ENCODE measurements around the gene HNRNPK. TPM values are rescaled to one million over a fixed set of nuclear protein-coding genes. Genes with fewer than 3 reads are reported as not detected.
"Not testable (repeated sequence)": the region's sequence is repeated elsewhere in the genome, so short reads cannot be mapped to it uniquely, and the experiment has no call there.

Gene HNRNPK
- total RNA-seq, 1 experiment from 2014 or later, result 723 TPM

DNA sequence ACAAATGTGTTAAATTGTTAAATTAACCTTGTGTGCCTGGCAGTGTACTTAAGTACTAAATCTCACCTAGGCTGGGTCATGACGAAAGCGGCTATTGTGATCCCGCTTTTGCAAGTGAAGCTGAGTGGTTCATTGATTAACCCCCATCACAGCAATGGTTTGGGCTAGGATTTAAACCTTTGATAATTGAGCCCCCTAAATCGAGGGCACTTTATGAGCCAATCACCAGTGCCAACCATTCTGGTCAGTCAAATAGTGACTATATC lies 22.8 kb downstream of the HNRNPK start:
- peak overlapping the region; percentile 79 for H3K4me3 Mint-ChIP-seq
- ChIA-PET POLR2A (interaction anchor here (1.6 kb wide), 1 partner anchor 36 kb away, joined by 4 read pairs; the partner anchor contains the start of gene KIF27), CTCF (interaction anchor here (1.1 kb wide), 1 partner anchor 36 kb away, joined by 4 read pairs; the partner anchor contains the start of gene KIF27)
- ATAC-seq (no peak), DNase-seq (ENCODE audit: low spot score) (no peak)
- TF ChIP-seq NFYB (CRISPR knock-in tag; conservative IDR thresholded peaks at IDR 0.05; ENCODE audit: low read depth) (no peak), ZNF317 (CRISPR knock-in tag; IDR thresholded peaks at IDR 0.05; ENCODE audit: borderline replicate concordance, low read depth) (no peak), NR1H2 (CRISPR knock-in tag; IDR thresholded peaks at IDR 0.05) (no peak)
- peaks cover 14% of the 10 kb centered on the region for H3K4me1 Mint-ChIP-seq
- H3K36me3 Mint-ChIP-seq, result 0 out of 2 replicates have a peak, but pooled peaks cover 2% of the 10 kb centered on the region
- H3K27ac Mint-ChIP-seq, result no peak overlapping the region
- H3K9me3 Mint-ChIP-seq, result no peaks in the 10 kb centered on the region
- H3K27me3 Mint-ChIP-seq (ENCODE audit: low read depth), result peaks cover 25% of the 10 kb centered on the region

DNA sequence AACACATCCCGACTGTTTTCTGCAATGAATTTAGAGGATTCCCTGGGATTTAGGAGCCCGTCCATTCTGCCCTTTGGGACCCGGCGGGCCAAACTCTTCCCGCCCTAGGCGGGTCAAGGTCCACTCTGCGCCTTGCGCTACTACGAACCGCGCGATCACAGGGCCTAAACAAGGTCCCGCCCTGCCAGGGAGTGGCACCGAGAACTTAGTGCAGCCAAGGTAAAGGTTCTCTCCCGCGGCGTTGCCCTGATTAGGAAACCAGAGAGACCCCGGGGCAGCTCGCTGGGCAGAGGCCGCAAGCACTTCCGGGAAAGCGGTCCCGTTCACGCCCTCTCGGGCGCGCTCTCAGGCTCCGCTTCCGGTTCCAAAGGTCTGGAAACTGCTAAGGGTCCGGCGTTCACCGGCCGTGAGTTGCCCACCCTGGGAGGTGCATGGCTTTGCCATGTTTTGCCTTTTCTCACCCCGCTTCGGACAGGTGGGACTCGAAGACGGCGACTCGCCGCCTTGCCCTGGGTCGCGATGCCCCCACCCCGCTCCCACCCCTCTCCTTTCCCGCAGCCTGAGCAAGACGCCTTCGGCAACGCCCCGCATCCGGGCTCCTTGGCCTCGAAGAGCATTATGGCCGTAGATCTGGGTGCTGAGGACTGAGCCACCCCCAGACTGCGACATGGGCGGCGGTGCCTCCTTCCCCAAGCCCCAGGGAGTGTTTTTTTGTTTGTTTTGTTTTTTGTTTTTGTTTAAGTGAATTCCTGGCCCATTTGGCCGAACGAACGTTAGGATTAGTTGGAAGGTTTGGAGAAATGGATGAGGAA lies 23.4 kb downstream of the HNRNPK start:
- Mint-ChIP-seq H3K27ac (peak overlapping the region; percentile 83; the same call in 1 of the 2 replicates), H3K4me3 (peak overlapping the region; percentile 79), H3K9me3 (no peaks in the 10 kb centered on the region), H3K36me3 (0 out of 2 replicates have a peak, but pooled peaks cover 2% of the 10 kb centered on the region), H3K27me3 (ENCODE audit: low read depth) (peaks cover 25% of the 10 kb centered on the region), H3K4me1 (peaks cover 14% of the 10 kb centered on the region)
- DNase-seq (ENCODE audit: low spot score), result peak; percentile 66
- ChIA-PET CTCF (interaction anchor here (1.0 kb wide), 1 partner anchor 305 kb away, joined by 3 read pairs; no protein-coding TSS in a partner anchor), POLR2A (interaction anchor here (0.7 to 1.6 kb wide), 2 partner anchors 9 to 36 kb away, joined by 3 to 4 read pairs; partner anchors contain the start of gene KIF27)
- no peak for TF ChIP-seq HMGA2 (CRISPR knock-in tag; IDR thresholded peaks at IDR 0.05)
- no peak for TF ChIP-seq NFE2L1 (CRISPR knock-in tag; IDR thresholded peaks at IDR 0.05)
- peak; percentile 88 for ATAC-seq

DNA sequence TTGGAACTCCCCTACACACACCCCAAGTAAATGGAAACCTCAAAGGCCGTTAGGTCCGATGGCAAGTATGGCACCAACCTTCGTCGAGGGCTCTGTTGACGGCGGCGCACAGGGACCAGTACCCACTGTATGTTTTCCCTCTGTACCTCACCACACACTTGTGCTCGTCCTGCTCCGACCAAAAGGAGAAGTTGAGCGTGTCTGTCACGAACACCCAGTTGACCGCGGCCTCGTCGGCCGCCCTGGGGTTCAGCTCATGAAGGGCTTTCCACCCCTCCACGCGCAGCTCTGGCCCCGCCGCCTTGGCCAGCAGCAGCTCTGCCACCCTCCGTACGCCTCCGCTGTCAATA lies 24.0 kb downstream of the HNRNPK start:
- Mint-ChIP-seq H3K9me3 (no peaks in the 10 kb centered on the region), H3K27ac (no peak overlapping the region), H3K4me1 (peaks cover 14% of the 10 kb centered on the region), H3K27me3 (ENCODE audit: low read depth) (peaks cover 25% of the 10 kb centered on the region), H3K4me3 (peak overlapping the region; percentile 79), H3K36me3 (0 out of 2 replicates have a peak, but pooled peaks cover 2% of the 10 kb centered on the region)
- DNase-seq (ENCODE audit: low spot score), result no peak
- POLR2A ChIA-PET, result interaction anchor here (0.7 to 1.6 kb wide), 2 partner anchors 9 to 35 kb away, joined by 3 to 4 read pairs; partner anchors contain the start of gene KIF27
- TF ChIP-seq ZNF232 (CRISPR knock-in tag; IDR thresholded peaks at IDR 0.05), result no peak
- no peak for TF ChIP-seq KAT7 (CRISPR knock-in tag; IDR thresholded peaks at IDR 0.05; ENCODE audit: borderline replicate concordance)
- TF ChIP-seq, protein P1, sequence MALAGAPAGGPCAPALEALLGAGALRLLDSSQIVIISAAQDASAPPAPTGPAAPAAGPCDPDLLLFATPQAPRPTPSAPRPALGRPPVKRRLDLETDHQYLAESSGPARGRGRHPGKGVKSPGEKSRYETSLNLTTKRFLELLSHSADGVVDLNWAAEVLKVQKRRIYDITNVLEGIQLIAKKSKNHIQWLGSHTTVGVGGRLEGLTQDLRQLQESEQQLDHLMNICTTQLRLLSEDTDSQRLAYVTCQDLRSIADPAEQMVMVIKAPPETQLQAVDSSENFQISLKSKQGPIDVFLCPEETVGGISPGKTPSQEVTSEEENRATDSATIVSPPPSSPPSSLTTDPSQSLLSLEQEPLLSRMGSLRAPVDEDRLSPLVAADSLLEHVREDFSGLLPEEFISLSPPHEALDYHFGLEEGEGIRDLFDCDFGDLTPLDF (CRISPR knock-in tag; IDR thresholded peaks at IDR 0.05), result no peak
- no peak for TF ChIP-seq MYBL2 (CRISPR knock-in tag; IDR thresholded peaks at IDR 0.05)
- TF ChIP-seq FOXK1 (CRISPR knock-in tag; IDR thresholded peaks at IDR 0.05), result no peak
- TF ChIP-seq RORB (CRISPR knock-in tag; IDR thresholded peaks at IDR 0.05), result no peak
- no peak for TF ChIP-seq ZBTB21 (CRISPR knock-in tag; IDR thresholded peaks at IDR 0.05; ENCODE audit: borderline replicate concordance)
- TF ChIP-seq, protein P2, sequence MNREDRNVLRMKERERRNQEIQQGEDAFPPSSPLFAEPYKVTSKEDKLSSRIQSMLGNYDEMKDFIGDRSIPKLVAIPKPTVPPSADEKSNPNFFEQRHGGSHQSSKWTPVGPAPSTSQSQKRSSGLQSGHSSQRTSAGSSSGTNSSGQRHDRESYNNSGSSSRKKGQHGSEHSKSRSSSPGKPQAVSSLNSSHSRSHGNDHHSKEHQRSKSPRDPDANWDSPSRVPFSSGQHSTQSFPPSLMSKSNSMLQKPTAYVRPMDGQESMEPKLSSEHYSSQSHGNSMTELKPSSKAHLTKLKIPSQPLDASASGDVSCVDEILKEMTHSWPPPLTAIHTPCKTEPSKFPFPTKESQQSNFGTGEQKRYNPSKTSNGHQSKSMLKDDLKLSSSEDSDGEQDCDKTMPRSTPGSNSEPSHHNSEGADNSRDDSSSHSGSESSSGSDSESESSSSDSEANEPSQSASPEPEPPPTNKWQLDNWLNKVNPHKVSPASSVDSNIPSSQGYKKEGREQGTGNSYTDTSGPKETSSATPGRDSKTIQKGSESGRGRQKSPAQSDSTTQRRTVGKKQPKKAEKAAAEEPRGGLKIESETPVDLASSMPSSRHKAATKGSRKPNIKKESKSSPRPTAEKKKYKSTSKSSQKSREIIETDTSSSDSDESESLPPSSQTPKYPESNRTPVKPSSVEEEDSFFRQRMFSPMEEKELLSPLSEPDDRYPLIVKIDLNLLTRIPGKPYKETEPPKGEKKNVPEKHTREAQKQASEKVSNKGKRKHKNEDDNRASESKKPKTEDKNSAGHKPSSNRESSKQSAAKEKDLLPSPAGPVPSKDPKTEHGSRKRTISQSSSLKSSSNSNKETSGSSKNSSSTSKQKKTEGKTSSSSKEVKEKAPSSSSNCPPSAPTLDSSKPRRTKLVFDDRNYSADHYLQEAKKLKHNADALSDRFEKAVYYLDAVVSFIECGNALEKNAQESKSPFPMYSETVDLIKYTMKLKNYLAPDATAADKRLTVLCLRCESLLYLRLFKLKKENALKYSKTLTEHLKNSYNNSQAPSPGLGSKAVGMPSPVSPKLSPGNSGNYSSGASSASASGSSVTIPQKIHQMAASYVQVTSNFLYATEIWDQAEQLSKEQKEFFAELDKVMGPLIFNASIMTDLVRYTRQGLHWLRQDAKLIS (CRISPR knock-in tag; IDR thresholded peaks at IDR 0.05; ENCODE audit: borderline replicate concordance), result no peak
- ATAC-seq, result no peak
- CTCF ChIA-PET, result interaction anchor here (1.0 kb wide), 1 partner anchor 305 kb away, joined by 3 read pairs; no protein-coding TSS in a partner anchor

DNA sequence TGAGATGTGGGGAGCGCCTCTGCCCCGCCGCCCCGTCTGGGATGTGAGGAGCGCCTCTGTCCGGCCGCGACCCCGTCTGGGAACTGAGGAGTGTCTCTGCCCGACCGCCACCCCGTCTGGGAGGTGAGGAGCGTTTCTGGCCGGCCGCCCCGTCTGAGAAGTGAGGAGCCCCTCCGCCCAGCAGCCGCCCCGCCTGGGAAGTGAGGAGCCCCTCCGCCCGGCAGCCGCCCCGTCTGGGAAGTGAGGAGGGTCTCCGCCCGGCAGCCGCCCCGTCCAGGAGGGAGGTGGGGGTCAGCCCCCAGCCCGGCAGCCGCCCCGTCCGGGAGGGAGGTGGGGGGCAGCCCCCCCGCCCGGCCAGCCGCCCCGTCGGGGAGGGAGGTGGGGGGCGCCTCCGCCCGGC lies 31.9 kb downstream of the HNRNPK start:
- H3K27me3 Mint-ChIP-seq (ENCODE audit: low read depth); ATAC-seq; CTCF ChIA-PET; DNase-seq (ENCODE audit: low spot score); H3K4me1 Mint-ChIP-seq; POLR2A ChIA-PET; H3K4me3 Mint-ChIP-seq; H3K27ac Mint-ChIP-seq: not testable (repeated sequence)
- Mint-ChIP-seq H3K9me3 (peaks cover 28% of the 10 kb centered on the region), H3K36me3 (peaks cover 35% of the 10 kb centered on the region)
